HG03558 (cell line): ENCODE results near the gene OR4C45.
"Not testable (repeated sequence)": the region's sequence is repeated elsewhere in the genome, so short reads cannot be mapped to it uniquely, and the experiment has no call there.

Source experiments
- ATAC-seq: cut with Tn5 transposase; IDR thresholded peaks from one replicate; pipeline ENCODE4 v1.9.1; 2021; ENCODE audit warnings: moderate number of reproducible peaks; ENCODE audit not compliant: unreplicated experiment; ENCODE audit errors: extremely low read depth

OR4C45 gene

DNA sequence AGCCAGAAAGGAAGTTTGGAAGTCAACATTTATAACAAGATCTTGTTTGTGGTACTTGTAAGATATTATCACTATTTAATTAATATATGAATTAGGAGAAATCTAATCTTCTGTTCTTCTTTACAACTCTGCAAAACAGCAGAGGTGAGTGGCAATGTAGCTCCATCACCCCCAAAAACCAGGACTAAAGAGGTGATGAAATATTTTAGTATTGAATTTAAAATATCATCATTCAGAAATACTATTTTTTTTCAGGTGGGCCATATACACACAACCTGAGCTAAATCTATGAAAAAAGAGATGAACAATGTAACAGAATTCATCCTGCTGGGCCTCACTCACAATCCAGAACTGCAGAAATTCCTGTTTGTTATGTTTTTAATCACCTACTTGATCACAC lies at the start of gene OR4C45:
Gene OR4C45, plus strand, starts transcription at position 301 of the 400 bp plus-strand sequence.
- ATAC-seq = no peak

DNA sequence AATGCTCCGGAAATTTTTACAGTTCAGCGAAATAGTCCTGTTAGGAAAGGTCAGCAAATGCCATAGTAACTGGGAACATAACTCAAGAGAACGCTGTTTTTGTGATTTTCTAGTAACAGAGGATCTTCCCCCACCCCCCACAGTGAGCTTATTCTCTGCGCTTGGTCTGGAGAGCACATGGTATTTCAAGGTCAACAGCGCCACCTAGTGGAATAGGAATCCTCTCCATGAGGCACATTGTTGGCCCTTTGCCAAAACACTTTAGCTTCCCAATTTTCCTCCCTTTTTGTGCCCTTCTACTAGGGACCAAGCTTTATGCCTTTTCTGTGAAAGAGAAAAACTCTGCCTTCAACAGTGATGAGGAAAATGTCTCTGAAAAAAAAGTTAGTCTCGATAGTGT lies 37.1 kb upstream of the OR4C45 start:
- ATAC-seq = no peak

DNA sequence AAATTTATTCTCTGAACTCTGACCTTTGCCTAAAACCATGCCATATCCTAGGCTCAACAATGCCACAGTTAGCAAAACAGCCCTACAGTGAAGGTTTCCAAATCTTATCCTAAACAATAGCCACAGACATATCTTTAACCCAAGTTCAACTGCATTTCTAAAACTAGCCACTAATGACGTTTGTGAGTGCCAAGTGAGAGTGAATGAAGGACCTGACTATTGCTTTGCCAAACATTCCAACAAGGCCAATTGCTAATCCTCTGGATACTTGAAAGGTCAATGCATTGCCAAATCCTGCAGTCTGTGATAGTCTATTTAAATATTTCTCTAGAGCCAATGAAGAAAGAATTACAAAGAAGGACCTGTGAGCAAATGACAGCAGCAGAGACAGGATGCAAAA lies 2.5 kb upstream of the OR4C45 start:
- ATAC-seq = no peak

DNA sequence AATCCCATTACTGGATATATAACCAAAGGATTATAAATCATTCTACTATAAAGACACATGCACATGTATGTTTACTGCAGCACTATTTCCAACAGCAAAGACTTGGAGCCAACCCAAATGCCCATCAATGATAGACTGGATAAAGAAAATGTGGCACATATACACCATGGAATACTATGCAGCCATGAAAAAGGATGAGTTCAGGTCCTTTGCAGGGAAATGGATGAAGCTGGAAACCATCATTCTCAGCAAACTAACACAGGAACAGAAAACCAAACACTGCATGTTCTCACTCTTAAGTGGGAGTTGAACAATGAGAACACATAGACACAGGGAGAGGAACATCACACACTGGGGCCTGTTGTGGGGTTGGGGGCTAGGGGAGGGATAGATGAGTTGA lies 3.6 kb downstream of the OR4C45 start:
- ATAC-seq = not testable (repeated sequence)

DNA sequence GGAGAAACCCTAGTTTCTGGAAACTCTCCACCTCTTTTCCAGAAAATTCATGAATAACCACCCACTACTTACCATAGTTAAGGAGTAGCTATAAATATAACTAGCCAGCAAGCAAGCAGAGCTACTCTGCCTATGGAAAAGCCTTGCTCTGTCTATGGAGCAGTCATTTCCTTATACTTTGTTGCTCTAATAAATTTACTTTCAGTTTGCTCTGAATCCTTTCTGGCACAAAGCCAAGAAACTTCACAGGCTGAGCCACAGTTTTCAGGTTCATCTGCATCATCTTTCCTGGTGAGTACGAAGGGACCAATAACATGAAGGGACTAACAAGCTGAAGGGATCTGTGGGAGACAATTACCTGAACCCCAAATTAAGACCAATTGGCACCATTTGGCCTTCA lies 4.6 kb downstream of the OR4C45 start:
- no peak for ATAC-seq

DNA sequence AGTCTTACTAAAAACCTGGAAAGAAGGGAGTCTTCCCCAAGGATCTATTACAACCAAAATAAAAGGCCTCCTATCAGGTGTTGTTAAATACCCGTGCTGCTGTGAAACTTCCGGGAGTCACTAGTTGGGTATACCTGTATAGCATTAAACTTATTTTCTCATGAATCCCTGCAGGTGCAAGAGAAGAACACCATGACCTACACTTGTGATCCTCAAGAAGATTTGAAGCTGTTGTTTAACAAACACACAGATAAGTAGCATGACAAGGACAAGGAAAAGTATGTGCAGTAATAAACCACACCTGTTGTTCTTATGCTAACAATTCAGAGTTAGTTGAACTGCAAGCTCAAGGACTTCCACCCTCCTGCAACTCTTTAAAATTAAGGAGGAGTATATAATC lies 12.0 kb downstream of the OR4C45 start:
- ATAC-seq = no peak

DNA sequence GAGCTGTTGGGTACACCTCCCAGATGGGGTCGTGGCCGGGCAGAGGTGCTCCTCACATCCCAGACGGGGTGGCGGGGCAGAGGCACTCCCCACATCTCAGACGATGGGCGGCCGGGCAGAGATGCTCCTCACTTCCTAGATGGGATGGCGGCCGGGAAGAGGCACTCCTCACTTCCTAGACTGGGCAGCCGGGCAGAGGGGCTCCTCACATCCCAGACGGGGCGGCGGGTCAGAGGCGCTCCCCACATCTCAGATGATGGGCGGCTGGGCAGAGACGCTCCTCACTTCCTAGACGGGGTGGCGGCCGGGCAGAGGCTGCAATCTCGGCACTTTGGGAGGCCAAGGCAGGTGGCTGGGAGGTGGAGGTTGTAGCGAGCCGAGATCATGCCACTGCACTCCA lies 30.4 kb downstream of the OR4C45 start:
- not testable (repeated sequence) for ATAC-seq

DNA sequence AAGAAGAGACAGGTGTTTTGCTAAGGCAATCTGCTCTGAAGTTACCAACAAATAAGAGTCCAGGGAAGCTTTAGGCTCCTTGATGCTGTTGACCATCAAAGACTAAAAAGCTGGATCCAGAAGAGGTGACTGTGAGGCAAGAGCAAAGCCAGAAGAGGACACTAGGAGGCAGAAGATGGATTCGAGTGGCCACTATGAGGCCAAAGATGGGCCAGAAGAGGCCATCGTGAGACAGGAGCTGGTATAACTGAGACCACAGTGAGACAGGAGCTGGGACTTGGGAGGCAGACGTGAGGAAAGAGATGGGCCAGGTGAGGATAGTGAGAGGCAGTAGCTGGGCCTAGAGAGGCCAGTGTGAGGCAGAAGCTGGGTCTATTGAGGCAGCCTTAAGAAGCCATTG lies 37.7 kb downstream of the OR4C45 start:
- ATAC-seq = no peak

DNA sequence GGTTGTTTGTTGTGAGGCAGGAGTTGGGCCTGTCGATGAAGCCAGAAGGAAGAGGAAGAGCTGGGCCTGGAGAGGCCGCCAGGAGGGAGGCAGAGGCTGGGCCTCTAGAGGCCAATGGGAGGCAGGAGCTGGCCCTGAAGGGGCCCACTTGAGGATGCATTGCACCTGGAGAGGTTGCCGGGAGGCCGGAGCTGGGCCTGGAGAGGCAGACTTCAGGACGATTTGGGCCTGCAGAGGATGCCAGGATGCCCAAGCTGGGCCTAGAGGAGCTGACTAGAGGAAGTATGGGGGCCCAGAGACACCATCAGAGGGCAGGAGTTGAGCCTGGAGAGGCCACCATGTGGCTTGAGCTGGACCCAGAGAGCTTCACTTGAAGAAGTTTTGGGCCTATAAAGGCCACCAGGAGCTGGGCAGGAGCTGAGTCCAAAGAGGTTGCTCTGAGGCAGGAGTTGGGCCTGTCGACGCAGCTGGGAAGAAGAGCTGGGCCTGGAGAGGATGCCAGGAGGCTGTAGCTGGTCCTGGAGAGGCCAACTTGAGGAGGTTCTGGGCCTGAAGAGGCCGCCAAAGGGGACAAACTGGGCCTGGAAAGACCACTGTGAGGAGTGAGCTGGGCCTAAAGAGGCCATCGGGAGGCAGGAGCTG lies 39.0 kb downstream of the OR4C45 start:
- no peak for ATAC-seq

DNA sequence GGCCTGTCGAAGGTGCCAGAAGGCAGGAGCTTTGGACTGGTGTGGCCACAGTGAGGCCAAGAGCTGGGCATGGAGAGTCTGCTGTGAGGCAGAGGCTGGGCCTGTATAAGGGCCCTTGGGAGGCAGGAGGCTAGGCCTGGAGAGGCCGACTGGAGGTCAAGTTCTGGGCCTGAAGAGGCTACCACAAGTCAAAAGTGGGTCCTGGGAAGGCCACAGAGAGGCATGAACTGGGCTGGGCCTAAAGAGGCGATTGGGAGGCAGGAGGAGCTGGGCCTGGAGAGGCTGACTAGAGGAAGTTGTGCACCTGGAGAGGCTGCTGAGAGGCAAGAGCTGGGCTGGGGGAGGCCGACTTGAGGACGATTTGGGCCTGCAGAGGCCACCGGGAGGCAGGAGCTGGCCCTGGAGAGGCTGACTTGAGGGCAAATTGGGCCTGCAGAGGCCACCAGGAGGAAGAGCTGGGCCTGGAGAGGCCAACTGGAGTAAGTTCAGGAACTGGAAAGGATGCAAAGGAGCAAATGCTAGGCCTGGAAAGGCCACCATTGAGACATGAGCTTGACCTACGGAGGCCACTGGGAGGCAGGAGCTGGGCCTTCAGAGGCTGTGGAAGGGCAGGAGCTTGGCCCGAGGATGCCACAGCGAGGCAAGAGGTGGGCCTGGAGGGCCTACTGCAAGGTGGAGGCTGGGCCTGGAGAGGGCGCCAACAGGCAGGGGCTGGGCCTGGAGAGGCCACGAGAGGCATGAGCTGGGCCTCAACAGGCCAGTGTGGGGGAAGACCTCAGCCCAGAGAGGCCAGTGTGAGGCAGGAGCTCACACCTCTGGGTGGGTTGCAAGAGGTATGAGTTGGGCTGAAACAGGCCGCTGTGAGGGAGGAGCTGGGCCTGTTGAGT lies 39.8 kb downstream of the OR4C45 start:
- no peak for ATAC-seq

DNA sequence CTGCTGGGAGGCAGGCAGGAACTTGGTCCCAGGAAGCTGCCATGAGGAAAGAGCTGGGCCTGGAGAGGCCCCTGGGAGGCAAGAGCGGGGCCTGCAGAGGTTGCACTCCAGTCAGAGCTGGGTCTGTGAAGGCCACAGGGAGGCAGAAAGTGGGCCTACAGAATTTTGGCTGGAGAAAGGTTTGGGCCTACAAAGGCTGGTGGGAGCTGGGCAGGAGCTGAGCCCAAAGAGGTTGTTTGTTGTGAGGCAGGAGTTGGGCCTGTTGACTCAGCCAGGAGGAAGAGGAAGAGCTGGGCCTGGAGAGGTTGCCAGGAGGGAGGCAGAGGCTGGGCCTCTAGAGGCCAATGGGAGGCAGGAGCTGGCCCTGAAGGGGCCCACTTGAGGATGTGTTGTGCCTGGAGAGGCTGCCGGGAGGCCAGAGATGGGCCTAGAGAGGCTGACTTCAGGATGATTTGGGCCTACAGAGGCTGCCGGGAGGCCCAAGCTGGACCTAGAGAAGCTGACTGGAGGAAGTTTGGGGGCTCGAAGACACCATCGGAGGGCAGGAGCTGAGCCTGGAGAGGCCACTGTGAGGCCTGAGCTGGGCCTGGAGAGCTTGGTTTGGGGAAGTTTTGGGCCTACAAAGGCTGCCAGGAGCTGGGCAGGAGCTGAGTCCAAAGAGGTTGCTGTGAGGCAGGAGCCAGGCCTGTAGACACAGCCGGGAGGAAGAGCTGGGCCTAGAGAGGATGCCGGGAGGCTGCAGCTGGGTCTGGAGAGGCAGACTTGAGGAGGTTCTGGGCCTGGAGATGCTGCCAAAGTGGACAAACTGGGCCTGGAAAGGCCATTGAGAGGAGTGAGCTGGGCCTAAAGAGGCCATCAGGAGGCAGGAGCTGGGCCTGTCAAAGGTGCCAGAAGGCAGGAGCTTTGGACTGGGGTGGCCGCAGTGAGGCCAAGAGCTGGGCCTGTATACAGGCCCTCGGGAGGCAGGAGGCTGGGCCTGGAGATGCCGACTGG lies 40.7 kb downstream of the OR4C45 start:
- ATAC-seq = no peak

DNA sequence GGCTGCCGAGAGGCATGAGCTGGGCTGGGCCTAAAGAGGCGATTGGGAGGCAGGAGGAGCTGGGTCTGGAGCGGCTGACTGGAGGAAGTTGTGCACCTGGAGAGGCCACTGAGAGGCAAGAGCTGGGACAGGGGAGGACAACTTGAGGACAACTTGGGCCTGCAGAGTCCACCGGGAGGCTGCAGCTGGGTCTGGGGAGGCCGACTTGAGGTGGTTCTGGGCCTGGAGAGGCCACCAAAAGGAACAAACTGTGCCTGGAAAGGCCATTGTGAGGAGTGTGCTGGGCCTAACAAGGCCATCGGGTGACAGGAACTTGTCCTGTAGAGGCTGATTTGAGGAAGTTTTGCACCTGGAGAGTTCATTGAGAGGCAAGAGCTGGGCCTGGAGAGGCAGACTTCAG lies 41.5 kb downstream of the OR4C45 start:
- no peak for ATAC-seq

DNA sequence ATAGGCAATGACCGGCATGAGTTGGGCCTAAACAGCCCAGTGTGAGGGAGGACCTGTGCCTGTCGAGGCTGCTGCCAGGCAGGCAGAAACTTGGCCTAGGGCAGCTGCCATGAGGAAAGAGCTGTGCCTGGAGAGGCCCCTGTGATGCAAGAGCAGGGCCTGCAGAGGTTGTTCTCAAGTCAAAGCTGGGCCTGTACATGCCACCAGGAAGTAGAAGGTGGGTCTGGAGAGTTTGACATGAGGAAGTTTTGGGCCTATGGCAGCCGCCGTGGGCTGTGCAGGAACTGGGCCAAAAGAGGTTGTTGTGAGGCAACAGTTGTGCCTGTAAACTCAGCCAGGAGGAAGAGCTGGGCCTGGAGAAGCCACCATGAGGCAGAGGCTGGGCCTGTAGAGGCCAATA lies 43.2 kb downstream of the OR4C45 start:
- no peak for ATAC-seq

DNA sequence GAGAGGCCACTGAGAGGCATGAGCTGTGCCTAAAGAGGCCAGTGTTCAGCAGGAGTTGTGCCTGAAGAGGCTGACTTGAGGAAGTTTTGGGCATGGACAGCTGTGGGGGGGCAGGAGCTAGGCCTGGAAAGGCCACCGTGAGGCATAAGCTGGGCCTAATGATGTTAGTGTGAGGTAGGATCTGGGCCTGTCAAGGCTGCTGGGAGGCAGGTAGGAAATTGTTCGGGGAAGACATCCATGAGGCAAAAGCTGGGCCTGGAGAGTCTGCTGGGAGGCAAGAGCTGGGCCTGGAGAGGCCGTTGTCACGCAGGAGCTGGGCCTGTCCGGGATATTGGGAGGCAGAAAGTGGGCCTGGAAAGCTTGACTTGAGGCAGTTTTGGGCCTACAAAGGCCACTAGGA lies 44.9 kb downstream of the OR4C45 start:
- no peak for ATAC-seq

DNA sequence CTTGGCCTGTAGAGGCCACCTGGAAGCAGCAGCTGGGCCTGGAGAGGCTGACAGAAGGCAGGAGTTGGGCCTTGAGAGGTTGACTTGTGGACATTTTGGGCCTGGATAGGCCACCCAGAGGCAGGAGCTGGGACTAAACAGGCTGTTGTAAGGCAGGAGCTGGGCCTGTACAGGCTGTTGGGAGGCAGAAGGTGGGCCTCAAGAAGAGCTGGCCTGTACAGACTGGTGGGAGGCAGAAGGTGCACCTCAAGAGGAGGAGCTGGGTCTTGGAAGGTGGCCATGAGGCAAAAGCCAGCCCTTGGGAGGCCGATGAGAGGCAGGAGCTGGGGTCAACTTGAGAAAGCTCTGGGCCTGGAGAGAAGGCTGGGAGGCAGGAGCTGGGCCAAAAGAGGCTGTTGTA lies 45.3 kb downstream of the OR4C45 start:
- no peak for ATAC-seq

DNA sequence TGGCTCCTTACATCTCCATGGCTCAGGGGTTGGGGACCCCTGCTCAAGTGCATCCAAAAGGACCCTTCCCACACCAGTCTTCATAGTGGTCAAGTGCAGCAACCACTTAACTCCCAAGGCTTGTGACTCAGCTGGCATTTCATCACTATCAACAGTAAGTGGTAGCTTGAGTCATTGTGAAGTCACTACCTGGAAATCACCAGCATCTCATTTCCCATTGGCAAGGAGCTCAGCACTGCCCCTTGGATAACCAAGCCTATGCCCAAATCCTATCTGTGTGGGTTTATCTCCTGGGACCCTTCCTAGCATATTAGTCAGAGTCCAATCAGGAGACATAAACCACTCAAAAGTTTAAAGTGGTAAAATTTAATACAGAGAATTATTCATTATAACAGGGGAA lies 46.3 kb downstream of the OR4C45 start:
- ATAC-seq = not testable (repeated sequence)

DNA sequence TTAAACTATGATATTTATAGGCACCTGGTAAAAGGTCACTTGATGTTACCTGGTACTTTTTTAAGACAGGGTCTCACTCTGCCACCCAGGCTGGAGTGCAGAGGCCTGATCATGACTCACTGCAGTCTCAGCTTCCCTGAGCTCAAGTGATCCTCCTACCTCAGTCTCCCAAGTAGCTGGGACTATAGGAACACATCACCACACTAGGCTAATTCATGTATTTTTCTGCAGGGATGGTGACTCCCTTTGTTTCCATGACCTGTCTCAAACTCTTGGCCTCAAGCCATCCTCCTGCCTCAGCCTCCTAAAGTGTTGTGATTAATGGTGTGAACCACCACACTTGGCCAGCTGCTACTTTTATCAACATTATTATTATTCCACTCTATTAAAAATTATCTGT lies 47.6 kb downstream of the OR4C45 start:
- no peak for ATAC-seq
